ENCODE results near the gene KCNMB1.

DNA sequence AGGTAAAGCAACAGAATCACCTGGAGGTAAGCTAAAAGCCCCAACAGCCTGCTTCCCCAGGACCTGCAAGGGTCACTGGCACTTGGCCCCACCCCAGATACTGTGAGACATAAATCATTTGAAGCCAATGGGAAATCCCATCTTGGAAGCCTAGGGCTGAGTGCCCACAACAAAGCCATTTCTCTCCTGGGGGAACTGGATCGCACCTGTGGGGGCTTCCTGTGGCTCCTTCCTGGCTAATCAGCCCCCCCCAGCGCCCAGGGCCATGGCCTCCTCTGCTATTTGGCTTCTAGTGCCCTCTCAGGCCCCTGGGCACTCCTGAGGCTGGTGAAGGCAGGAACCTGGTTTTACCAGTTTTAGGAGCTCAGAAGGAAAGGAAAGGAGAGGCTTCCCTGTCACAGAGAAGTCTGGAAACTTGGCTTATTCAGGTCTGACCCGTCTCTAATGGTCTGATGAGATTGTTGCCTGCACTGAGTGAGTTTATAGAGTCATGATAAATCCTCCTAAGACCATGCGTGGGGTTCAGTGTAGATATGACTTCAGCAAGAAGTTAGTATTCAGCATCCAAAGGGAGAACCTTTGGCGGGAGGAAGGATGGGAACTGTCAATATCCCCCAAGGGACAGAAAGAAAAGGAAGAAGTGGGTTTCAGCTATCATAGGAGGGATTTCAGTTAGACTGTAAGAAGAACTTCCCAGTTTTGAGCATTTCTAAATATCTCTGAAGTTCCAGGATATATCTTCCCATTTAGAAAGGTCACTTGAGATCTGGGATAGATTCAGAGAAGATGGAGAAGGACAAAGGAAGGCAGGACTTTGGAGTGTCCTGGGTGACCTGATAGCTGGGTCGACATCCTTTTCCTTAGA lies 1.2 kb downstream of the KCNMB1 start:
- TF ChIP-seq EZH2 (IDR thresholded peaks at IDR 0.05; ENCODE audit: low read length, unreplicated experiment), result no peak
- TF ChIP-seq EZH2phosphoT487 (IDR thresholded peaks at IDR 0.05; ENCODE audit: borderline replicate concordance, low read length), result no peak

Data from PC-3 (cell line).